H1 (cell line): ENCODE results near the gene UNC93A. TPM values are rescaled to one million over a fixed set of nuclear protein-coding genes. Genes with fewer than 3 reads are reported as not detected.

Experiments used
- CTCF ChIA-PET: fragments of 300-600 bp; sonication (Branson Sonifier 250); formaldehyde crosslinking; loops from one replicate; lab custom pipeline; 2021; ENCODE audit not compliant: partially characterized antibody; lab: Charles Lee
- POLR2A ChIA-PET: fragments of 300-600 bp; sonication (Branson Sonifier 250); formaldehyde crosslinking; loops from one replicate; lab custom pipeline; 2021; ENCODE audit warnings: inconsistent platforms; ENCODE audit not compliant: partially characterized antibody; lab: Charles Lee
- DNase-seq, 2 experiments: peaks; one replicate each; pipeline versions ENCODE4 v3.0.0 to v3.0.0-alpha.2; 2010 to 2022; ENCODE audit warnings: low spot score in 2 of 2, low read depth in 1 of 2, mixed read lengths in 1 of 2
- FAIRE-seq: peaks from 2 replicates; lab custom pipeline; 2011; peaks lifted over from hg19 to GRCh38; lab: Jason Lieb, UNC
- H2AFZ ChIP-seq: 2 replicates; pipeline ENCODE4 v1.8.1; 2012; ENCODE audit warnings: low read length, inconsistent platforms
- H2AK5ac ChIP-seq: 2 replicates; pipeline ENCODE4 v1.6.1; 2013; ENCODE audit warnings: low read depth, low read length
- H2BK120ac ChIP-seq: replicated peaks from 2 replicates; pipeline ENCODE3; 2013; ENCODE audit warnings: low read depth, low read length, inconsistent platforms
- H2BK12ac ChIP-seq: 2 replicates; pipeline ENCODE4 v1.6.1; 2013; ENCODE audit warnings: low read depth, low read length
- H2BK15ac ChIP-seq: 2 replicates; pipeline ENCODE4 v1.6.1; 2013; ENCODE audit warnings: low read length
- H2BK20ac ChIP-seq: 2 replicates; pipeline ENCODE4 v1.6.1; 2013; ENCODE audit warnings: low read length
- H2BK5ac ChIP-seq: 2 replicates; pipeline ENCODE4 v1.6.1; 2013; ENCODE audit warnings: low read depth, low read length
- H3K14ac ChIP-seq: 2 replicates; pipeline ENCODE4 v1.6.1; 2013; ENCODE audit warnings: inconsistent platforms; ENCODE audit not compliant: insufficient read length
- H3K18ac ChIP-seq: 2 replicates; pipeline ENCODE4 v1.6.1; 2013; ENCODE audit warnings: low read length; ENCODE audit errors: extremely low read depth
- H3K23ac ChIP-seq: 2 replicates; pipeline ENCODE4 v1.6.1; 2013; ENCODE audit warnings: inconsistent platforms; ENCODE audit not compliant: insufficient read length
- H3K23me2 ChIP-seq: 2 replicates; pipeline ENCODE4 v1.6.1; 2013; ENCODE audit warnings: low read depth, low read length
- H3K27ac ChIP-seq: 2 replicates; pipeline ENCODE4 v1.6.1; 2011; ENCODE audit warnings: low read depth, low read length, inconsistent platforms
- H3K27me3 ChIP-seq, 4 experiments: replicated peaks in 1 of 4; 1 replicate in 1 of 4; 2 replicates in 3 of 4; pipeline versions ENCODE4 v1.6.1 to v1.8.1; 2011 to 2013; ENCODE audit warnings: low read length in 3 of 4, mild to moderate bottlenecking in 3 of 4, inconsistent platforms in 2 of 4, mixed read lengths in 2 of 4, moderate library complexity in 1 of 4; ENCODE audit not compliant: control insufficient read depth in 3 of 4, insufficient read depth in 3 of 4; ENCODE audit errors: extremely low read depth in 1 of 4
- H3K36me3 ChIP-seq, 4 experiments: 2 replicates each; pipeline versions ENCODE4 v1.6.1 to v1.8.1; 2011 to 2013; ENCODE audit warnings: mild to moderate bottlenecking in 4 of 4, low read length in 3 of 4, moderate library complexity in 2 of 4, control low read depth in 1 of 4, inconsistent platforms in 1 of 4; ENCODE audit not compliant: insufficient read depth in 4 of 4, control insufficient read depth in 2 of 4
- H3K4ac ChIP-seq: replicated peaks from 2 replicates; pipeline ENCODE3; 2013; ENCODE audit warnings: low read length, low read depth, mixed read lengths, inconsistent platforms; ENCODE audit not compliant: insufficient read length
- H3K4me1 ChIP-seq, 4 experiments: replicated peaks in 1 of 4; 1 replicate in 1 of 4; 2 replicates in 3 of 4; pipeline versions ENCODE4 v1.6.1 to v1.8.1; 2011 to 2013; ENCODE audit warnings: low read length in 3 of 4, inconsistent platforms in 2 of 4, mixed read lengths in 1 of 4; ENCODE audit not compliant: insufficient read depth in 4 of 4, control insufficient read depth in 3 of 4
- H3K4me2 ChIP-seq, 2 experiments: 2 replicates each; pipeline versions ENCODE4 v1.6.1 to v1.8.1; 2011 to 2013; ENCODE audit warnings: low read depth in 2 of 2, low read length in 2 of 2, control low read depth in 1 of 2, inconsistent platforms in 1 of 2, mild to moderate bottlenecking in 1 of 2; ENCODE audit not compliant: insufficient read depth in 1 of 2
- H3K4me3 ChIP-seq, 4 experiments: fragments of 200-600, 300-600 bp in 1 of 4; sonication (generic), shearing (Covaris generic), sonication (Bioruptor Twin) in 1 of 4; 2 replicates each; pipeline versions ENCODE4 v1.5.1 to v1.8.1; 2011 to 2016; ENCODE audit warnings: low read length in 4 of 4, low read depth in 3 of 4, control low read depth in 2 of 4, inconsistent platforms in 2 of 4, mild to moderate bottlenecking in 2 of 4, mixed read lengths in 1 of 4, moderate library complexity in 1 of 4; ENCODE audit not compliant: insufficient read depth in 2 of 4; ENCODE audit errors: extremely low read depth in 1 of 4
- H3K56ac ChIP-seq: replicated peaks from 2 replicates; pipeline ENCODE3; 2013; ENCODE audit warnings: low read depth, mild to moderate bottlenecking, mixed read lengths, low read length, inconsistent platforms; ENCODE audit not compliant: insufficient read length
- H3K79me1 ChIP-seq: 2 replicates; pipeline ENCODE4 v1.6.1; 2013; ENCODE audit warnings: low read depth, low read length, control low read depth
- H3K79me2 ChIP-seq, 2 experiments: 2 replicates each; pipeline versions ENCODE4 v1.6.1 to v1.8.1; 2012 to 2013; ENCODE audit warnings: low read length in 2 of 2, mild to moderate bottlenecking in 2 of 2, inconsistent platforms in 1 of 2; ENCODE audit not compliant: insufficient read depth in 2 of 2, control insufficient read depth in 1 of 2
- H3K9ac ChIP-seq, 4 experiments: replicated peaks in 1 of 4; 1 replicate in 1 of 4; 2 replicates in 3 of 4; pipeline versions ENCODE4 v1.6.1 to v1.8.1; 2011 to 2013; ENCODE audit warnings: low read depth in 3 of 4, low read length in 3 of 4, control low read depth in 2 of 4, mild to moderate bottlenecking in 2 of 4, moderate library complexity in 2 of 4, inconsistent platforms in 1 of 4; ENCODE audit errors: extremely low read depth in 1 of 4
- H3K9me3 ChIP-seq, 2 experiments: 2 replicates each; pipeline versions ENCODE4 v1.6.1 to v1.8.1; 2012 to 2013; ENCODE audit warnings: mild to moderate bottlenecking in 2 of 2, moderate library complexity in 2 of 2, control low read depth in 1 of 2, inconsistent platforms in 1 of 2, low read depth in 1 of 2, low read length in 1 of 2, mixed read lengths in 1 of 2; ENCODE audit not compliant: insufficient read depth in 2 of 2
- H4K20me1 ChIP-seq, 2 experiments: replicated peaks in 1 of 2; 2 replicates each; pipeline versions ENCODE3 to v1.8.1; 2011 to 2013; ENCODE audit warnings: inconsistent platforms in 2 of 2, low read length in 2 of 2, mild to moderate bottlenecking in 1 of 2; ENCODE audit not compliant: insufficient read depth in 2 of 2, control insufficient read depth in 1 of 2
- H4K5ac ChIP-seq: 2 replicates; pipeline ENCODE4 v1.6.1; 2013; ENCODE audit warnings: low read length, low read depth, mixed read lengths, inconsistent platforms; ENCODE audit not compliant: insufficient read length
- H4K8ac ChIP-seq: 2 replicates; pipeline ENCODE4 v1.8.0; 2013; ENCODE audit warnings: mild to moderate bottlenecking, moderate library complexity, low read length, inconsistent platforms; ENCODE audit not compliant: insufficient read depth; ENCODE audit errors: extremely low read depth
- H4K91ac ChIP-seq: replicated peaks from 2 replicates; pipeline ENCODE3; 2013; ENCODE audit warnings: low read length, mixed read lengths, inconsistent platforms; ENCODE audit not compliant: insufficient read length
- BACH1 ChIP-seq: IDR thresholded peaks from 2 replicates; pipeline ENCODE4 v1.6.1; 2012; ENCODE audit warnings: low read length, improper control_type of control experiment
- GTF2F1 ChIP-seq: IDR thresholded peaks from 2 replicates; pipeline ENCODE4 v1.6.1; 2012; ENCODE audit warnings: low read depth, low read length, improper control_type of control experiment, borderline replicate concordance
- KDM1A ChIP-seq: fragments of 200-600, 300-600 bp; sonication (generic); IDR thresholded peaks from 2 replicates; pipeline ENCODE4 v1.7.1; 2016; ENCODE audit warnings: mild to moderate bottlenecking, low read length, borderline replicate concordance
- PHF8 ChIP-seq: fragments of 200-600 bp; sonication (generic); conservative IDR thresholded peaks from 2 replicates; pipeline ENCODE4 v1.7.1; 2012; ENCODE audit warnings: low read depth, mild to moderate bottlenecking, inconsistent platforms, low read length, moderate library complexity
- RXRA ChIP-seq: IDR thresholded peaks from 2 replicates; pipeline ENCODE4 v1.6.1; 2011; ENCODE audit warnings: low read depth, mild to moderate bottlenecking, low read length, moderate library complexity; ENCODE audit not compliant: insufficient read depth
- SAP30 ChIP-seq: fragments of 300-600 bp; sonication (generic); IDR thresholded peaks from 2 replicates; pipeline ENCODE4 v1.7.1; 2012; ENCODE audit warnings: low read length, moderate library complexity, mild to moderate bottlenecking, inconsistent platforms; ENCODE audit not compliant: insufficient read depth, insufficient replicate concordance
- WGBS, 2 experiments: shearing (Covaris generic) in 1 of 2; methylation state at CpG; one replicate each; pipeline versions ENCODE4 v1.1.6 to v1.1.7; 2013 to 2015; ENCODE audit warnings: low lambda C conversion rate in 2 of 2, mixed read lengths in 2 of 2, inconsistent platforms in 1 of 2, low coverage in 1 of 2, missing lambda C conversion rate in 1 of 2; ENCODE audit not compliant: insufficient replicate concordance in 2 of 2, insufficient coverage in 1 of 2, insufficient read length in 1 of 2; ENCODE audit errors: extremely low coverage in 1 of 2, missing lambda C conversion rate in 1 of 2; 5-methylcytosine and 5-hydroxymethylcytosine counted together
- polyA plus RNA-seq, 7 experiments: library from polyadenylated mRNA; depleted of rRNA in 3 of 7; stranded (reverse) in 5 of 7; unstranded in 2 of 7; fragments of >200 nt in 5 of 7; fragments of 200-250 nt in 2 of 7; gene quantifications; 1 replicate in 5 of 7; 2 replicates in 1 of 7; 4 replicates in 1 of 7; pipeline versions ENCODE4 v1.2.1 to v1.2.3, GENCODE V29; 2011 to 2013; ENCODE audit warnings: missing spikeins in 2 of 7, mixed read lengths in 2 of 7
- total RNA-seq: library from RNA; stranded (reverse); fragmentation: NEBNext Ultra II Directional; extraction: Animal tissue kit (Norgen Biotek cat#: 25700); gene quantifications from 2 replicates; pipeline ENCODE4 v1.2.1, GENCODE V29; 2021

Gene UNC93A
- total and polyA plus RNA-seq, 2 of the 8 experiments (the other 6 are each of a cell fraction or from before 2014, with no cell fraction given), result 0.39 TPM; not detected in 1

- Histone ChIP-seq H2BK12ac (peak overlapping the region; percentile 99), H2BK15ac (peak overlapping the region; percentile 94; the same call in 1 of the 2 replicates), H3K23ac (no peak overlapping the region), H3K4me2 (no peak overlapping the region), H3K36me3 (no peaks in the 10 kb centered on the region), H3K4me3 (no peak overlapping the region), H3K4me1 (peaks cover 2 to 13% (median 8%) of the 10 kb centered on the region in 4 experiments; a peak in 4 of 7 replicates), H3K9ac (no peak overlapping the region), H3K4ac (no peak overlapping the region), H2AK5ac (0 out of 2 replicates have a peak overlapping the region, but pooled peaks have one; percentile 84), H3K18ac (0 out of 2 replicates have a peak overlapping the region, but pooled peaks have one; percentile 20), H3K9me3 (no peaks in the 10 kb centered on the region; a peak in 1 of 4 replicates), H4K5ac (no peak overlapping the region), H3K23me2 (no peaks in the 10 kb centered on the region; the same call in 1 of the 2 replicates), H3K27me3 (no peaks in the 10 kb centered on the region; a peak in 1 of 7 replicates), H4K91ac (peak overlapping the region; percentile 25), H3K79me1 (no peaks in the 10 kb centered on the region), H4K8ac (no peak overlapping the region; the same call in 1 of the 2 replicates), H2BK5ac (peak overlapping the region; percentile 84; the same call in 1 of the 2 replicates), H2BK120ac (no peak overlapping the region), H2AFZ (no peak overlapping the region), H4K20me1 (no peaks in the 10 kb centered on the region), H3K56ac (no peak overlapping the region), H3K14ac (no peak overlapping the region), H3K79me2 (no peaks in the 10 kb centered on the region), H2BK20ac (peak overlapping the region; percentile 62), H3K27ac (no peak overlapping the region)
- 90% methylated on average over 13 of the region's 13 CpGs; no CpG with 5 or more reads in 1 of the 2 experiments for WGBS, 2 experiments
- no peak for DNase-seq
- ChIA-PET CTCF (interaction anchor here (0.6 to 4.5 kb wide), 18 partner anchors 12 to 504 kb away, joined by 3 to 27 read pairs (median 4); no protein-coding TSS in a partner anchor), POLR2A (no interaction called here)
- TF ChIP-seq SAP30, result no peak
- TF ChIP-seq PHF8, result no peak
- no peak for TF ChIP-seq KDM1A
- no peak for TF ChIP-seq BACH1
- no peak for TF ChIP-seq RXRA
- TF ChIP-seq GTF2F1, result no peak
- no peak for FAIRE-seq
Measured at GRCh38 chr6:167287513-167288048, 3.5 kb upstream of the UNC93A start.
